Trophoblast cell (in vitro differentiated cells and primary cell): ENCODE data around the gene LRRN2.

Source experiments
- DNase-seq, 2 donors: peaks; one replicate each; pipeline ENCODE4 v3.0.0-alpha.2; 2016
- H2AFZ ChIP-seq: 2 replicates; pipeline ENCODE4 v1.6.1; 2013; ENCODE audit warnings: low read length, moderate library complexity, mild to moderate bottlenecking; ENCODE audit not compliant: insufficient read depth, poor library complexity
- H2AK5ac ChIP-seq: 2 replicates; pipeline ENCODE4 v1.6.1; 2013; ENCODE audit warnings: mild to moderate bottlenecking, low read length
- H2BK120ac ChIP-seq: 2 replicates; pipeline ENCODE4 v1.6.1; 2013; ENCODE audit warnings: low read length, mild to moderate bottlenecking, moderate library complexity; ENCODE audit not compliant: insufficient read depth, poor library complexity
- H2BK12ac ChIP-seq: 2 replicates; pipeline ENCODE4 v1.6.1; 2013; ENCODE audit warnings: mild to moderate bottlenecking, low read length, moderate library complexity
- H2BK5ac ChIP-seq: 2 replicates; pipeline ENCODE4 v1.6.1; 2013; ENCODE audit warnings: low read length, low read depth, moderate library complexity, mild to moderate bottlenecking; ENCODE audit not compliant: poor library complexity
- H3K14ac ChIP-seq: 2 replicates; pipeline ENCODE4 v1.6.1; 2013; ENCODE audit warnings: mild to moderate bottlenecking, low read length
- H3K18ac ChIP-seq: 2 replicates; pipeline ENCODE4 v1.6.1; 2013; ENCODE audit warnings: mild to moderate bottlenecking, low read length
- H3K23ac ChIP-seq: 2 replicates; pipeline ENCODE4 v1.6.1; 2013; ENCODE audit warnings: low read length
- H3K27ac ChIP-seq: 2 replicates; pipeline ENCODE4 v1.5.1; 2013; ENCODE audit warnings: low read depth, mild to moderate bottlenecking, inconsistent platforms, low read length, moderate library complexity
- H3K27me3 ChIP-seq: 2 replicates; pipeline ENCODE4 v1.6.1; 2013; ENCODE audit warnings: inconsistent platforms, mild to moderate bottlenecking, low read length, moderate library complexity; ENCODE audit not compliant: insufficient read depth
- H3K36me3 ChIP-seq, 2 experiments: 1 replicate in 1 of 2; 2 replicates in 1 of 2; pipeline ENCODE4 v1.6.1; 2013; ENCODE audit warnings: low read length in 2 of 2, mild to moderate bottlenecking in 2 of 2, moderate library complexity in 1 of 2; ENCODE audit not compliant: insufficient read depth in 2 of 2, control insufficient read depth in 1 of 2
- H3K4ac ChIP-seq: 2 replicates; pipeline ENCODE4 v1.6.1; 2013; ENCODE audit warnings: low read depth, mild to moderate bottlenecking, low read length, moderate library complexity
- H3K4me1 ChIP-seq, 2 experiments: 1 replicate in 1 of 2; 2 replicates in 1 of 2; pipeline ENCODE4 v1.6.1; 2013; ENCODE audit warnings: low read length in 2 of 2, mild to moderate bottlenecking in 2 of 2, moderate library complexity in 1 of 2; ENCODE audit not compliant: insufficient read depth in 2 of 2, control insufficient read depth in 1 of 2
- H3K4me2 ChIP-seq: 2 replicates; pipeline ENCODE4 v1.6.1; 2013; ENCODE audit warnings: inconsistent platforms, mild to moderate bottlenecking, low read length, moderate library complexity
- H3K4me3 ChIP-seq: 2 replicates; pipeline ENCODE4 v1.5.1; 2013; ENCODE audit warnings: mild to moderate bottlenecking, low read depth, low read length, inconsistent platforms
- H3K79me1 ChIP-seq: one replicate; pipeline ENCODE4 v1.6.1; 2013; ENCODE audit warnings: low read length
- H3K79me2 ChIP-seq: 2 replicates; pipeline ENCODE4 v1.6.1; 2013; ENCODE audit warnings: low read length, mild to moderate bottlenecking; ENCODE audit not compliant: control insufficient read depth, insufficient read depth, poor library complexity
- H3K9ac ChIP-seq: 2 replicates; pipeline ENCODE4 v1.6.1; 2013; ENCODE audit warnings: mild to moderate bottlenecking, low read length
- H3K9me3 ChIP-seq: 2 replicates; pipeline ENCODE4 v1.6.1; 2013; ENCODE audit warnings: low read depth, mild to moderate bottlenecking, control low read depth, inconsistent platforms, low read length; ENCODE audit not compliant: insufficient read depth
- H4K12ac ChIP-seq: 2 replicates; pipeline ENCODE4 v1.6.1; 2013; ENCODE audit warnings: low read depth, mild to moderate bottlenecking, low read length, moderate library complexity
- H4K8ac ChIP-seq: 2 replicates; pipeline ENCODE4 v1.6.1; 2013; ENCODE audit warnings: low read depth, mild to moderate bottlenecking, low read length, moderate library complexity
- H4K91ac ChIP-seq: one replicate; pipeline ENCODE4 v1.6.1; 2013; ENCODE audit warnings: low read depth, mild to moderate bottlenecking, low read length, moderate library complexity
- WGBS: extraction: QIAGEN DNeasy Blood & Tissue Kit; methylation state at CpG from one replicate; pipeline ENCODE4 v1.1.7; 2013; ENCODE audit warnings: missing lambda C conversion rate; ENCODE audit not compliant: insufficient read length, insufficient coverage; ENCODE audit errors: extremely low coverage; 5-methylcytosine and 5-hydroxymethylcytosine counted together

The LRRN2 gene

GRCh38 chr1:204618148-204618760 is 67.3 kb downstream of the LRRN2 start:
- H3K27me3 ChIP-seq: no peaks in the 10 kb centered on the region
- no peak overlapping the region for H3K9ac ChIP-seq
- no peak for DNase-seq
- no peak overlapping the region for H3K18ac ChIP-seq
- H2BK12ac ChIP-seq: no peak overlapping the region
- peaks cover 3% of the 10 kb centered on the region for H3K9me3 ChIP-seq
- no peaks in the 10 kb centered on the region for H3K79me2 ChIP-seq
- H2AK5ac ChIP-seq: no peak overlapping the region
- H2BK120ac ChIP-seq: no peak overlapping the region
- no peak overlapping the region for H3K4ac ChIP-seq
- H2AFZ ChIP-seq: no peak overlapping the region
- H3K23ac ChIP-seq: no peak overlapping the region
- no CpG with 5 or more reads among the region's 20 CpGs for WGBS
- H3K4me2 ChIP-seq: no peak overlapping the region
- H2BK5ac ChIP-seq: no peak overlapping the region
- H4K12ac ChIP-seq: no peak overlapping the region
- peaks cover 11 to 15% of the 10 kb centered on the region in 2 experiments for H3K4me1 ChIP-seq
- no peak overlapping the region for H3K27ac ChIP-seq
- H3K79me1 ChIP-seq: no peaks in the 10 kb centered on the region
- no peak overlapping the region for H4K91ac ChIP-seq
- H3K4me3 ChIP-seq: no peak overlapping the region
- no peak overlapping the region for H4K8ac ChIP-seq
- no peak overlapping the region for H3K14ac ChIP-seq
- no peaks in the 10 kb centered on the region for H3K36me3 ChIP-seq

DNA sequence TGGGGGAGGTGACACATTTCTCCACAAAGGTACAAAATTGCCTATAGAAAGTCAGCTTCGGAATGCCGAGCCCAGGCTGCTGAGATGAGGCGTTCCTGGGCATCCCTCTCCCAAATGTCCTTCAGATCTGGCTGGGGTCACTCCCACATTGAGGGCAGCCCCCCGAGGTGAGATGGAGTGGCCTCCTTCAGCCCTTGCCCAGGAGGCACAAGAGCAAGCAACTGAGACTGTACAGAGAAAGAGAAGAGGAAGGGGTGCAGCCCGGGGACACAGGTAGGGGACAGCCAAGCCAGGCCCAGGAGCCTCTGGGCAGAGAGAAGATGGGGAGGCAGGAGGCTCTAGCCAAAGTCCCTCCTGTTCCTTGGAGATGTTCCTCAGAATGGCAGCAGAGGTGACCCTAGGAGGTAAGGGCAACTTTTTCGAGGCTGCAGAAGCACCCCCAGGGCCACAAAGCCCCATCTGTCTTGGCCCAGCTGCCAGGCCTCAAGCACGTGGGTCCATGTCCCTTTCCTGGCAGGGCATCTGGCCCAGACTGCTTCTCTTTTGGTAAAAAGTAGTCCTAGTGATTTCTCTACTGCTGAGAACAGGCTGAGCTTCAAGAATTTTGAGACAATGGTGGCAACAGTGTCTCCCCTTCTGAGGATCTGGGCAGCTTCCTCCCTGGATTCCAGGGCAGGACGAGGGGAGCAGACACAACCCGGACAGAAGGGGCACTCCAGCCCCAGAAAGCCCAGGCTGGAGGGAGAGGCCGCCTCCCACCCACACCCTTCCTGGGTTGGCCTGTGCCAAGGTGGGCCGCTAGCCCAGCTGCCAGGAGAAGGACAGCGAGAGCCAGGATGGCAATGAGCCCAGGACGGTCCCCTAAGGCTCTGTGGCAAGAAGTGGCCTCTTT is 68.0 kb downstream of the LRRN2 start:
- H3K14ac ChIP-seq: no peak overlapping the region
- peaks cover 5 to 8% of the 10 kb centered on the region in 2 experiments for H3K4me1 ChIP-seq
- no peak overlapping the region for H4K8ac ChIP-seq
- no peaks in the 10 kb centered on the region for H3K79me1 ChIP-seq
- H2AFZ ChIP-seq: no peak overlapping the region
- no peak for DNase-seq
- H2BK120ac ChIP-seq: no peak overlapping the region
- H3K23ac ChIP-seq: no peak overlapping the region
- H3K9me3 ChIP-seq: peaks cover 3% of the 10 kb centered on the region
- H2BK12ac ChIP-seq: no peak overlapping the region
- no peak overlapping the region for H3K27ac ChIP-seq
- H3K36me3 ChIP-seq: no peaks in the 10 kb centered on the region
- H3K27me3 ChIP-seq: no peaks in the 10 kb centered on the region
- no peaks in the 10 kb centered on the region for H3K79me2 ChIP-seq
- H4K12ac ChIP-seq: no peak overlapping the region
- WGBS: no CpG with 5 or more reads among the region's 13 CpGs
- no peak overlapping the region for H4K91ac ChIP-seq
- H3K4me2 ChIP-seq: no peak overlapping the region
- no peak overlapping the region for H3K4ac ChIP-seq
- no peak overlapping the region for H2BK5ac ChIP-seq
- H3K18ac ChIP-seq: no peak overlapping the region
- H3K4me3 ChIP-seq: no peak overlapping the region
- H2AK5ac ChIP-seq: no peak overlapping the region
- H3K9ac ChIP-seq: no peak overlapping the region

DNA sequence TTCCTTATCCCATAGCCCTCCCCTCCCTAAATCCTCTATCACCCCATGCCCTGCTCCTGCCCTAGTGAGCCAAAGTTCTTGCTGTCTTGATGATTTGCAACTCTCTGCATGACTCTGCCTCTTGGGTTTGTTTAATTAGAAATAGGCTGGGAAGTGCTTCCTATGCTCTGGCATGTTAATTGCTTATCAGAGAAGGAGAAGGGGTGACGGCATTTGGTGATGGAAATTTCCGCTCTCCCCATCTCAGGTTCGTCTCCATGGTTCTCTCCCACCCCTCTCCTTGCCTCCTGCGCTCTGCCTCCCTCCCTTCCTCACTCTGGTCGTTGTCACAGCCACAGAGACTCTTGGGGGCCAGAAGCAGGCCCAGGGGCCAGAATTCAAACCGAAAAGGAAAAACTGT is 68.9 kb downstream of the LRRN2 start:
- Histone ChIP-seq H4K8ac (no peak overlapping the region), H3K4me1 (peaks cover 5 to 6% of the 10 kb centered on the region in 2 experiments), H3K79me1 (no peaks in the 10 kb centered on the region), H4K91ac (no peak overlapping the region), H3K14ac (no peak overlapping the region), H2BK5ac (no peak overlapping the region), H3K4me3 (no peak overlapping the region), H3K27ac (no peak overlapping the region), H3K27me3 (no peaks in the 10 kb centered on the region), H3K79me2 (no peaks in the 10 kb centered on the region), H2AFZ (no peak overlapping the region), H2BK120ac (no peak overlapping the region), H4K12ac (no peak overlapping the region), H3K4me2 (no peak overlapping the region), H3K23ac (no peak overlapping the region), H3K36me3 (no peaks in the 10 kb centered on the region), H3K9me3 (no peaks in the 10 kb centered on the region), H2AK5ac (no peak overlapping the region), H3K18ac (no peak overlapping the region), H3K9ac (no peak overlapping the region), H3K4ac (no peak overlapping the region), H2BK12ac (no peak overlapping the region)
- no CpG with 5 or more reads among the region's 6 CpGs for WGBS
- DNase-seq: no peak

DNA sequence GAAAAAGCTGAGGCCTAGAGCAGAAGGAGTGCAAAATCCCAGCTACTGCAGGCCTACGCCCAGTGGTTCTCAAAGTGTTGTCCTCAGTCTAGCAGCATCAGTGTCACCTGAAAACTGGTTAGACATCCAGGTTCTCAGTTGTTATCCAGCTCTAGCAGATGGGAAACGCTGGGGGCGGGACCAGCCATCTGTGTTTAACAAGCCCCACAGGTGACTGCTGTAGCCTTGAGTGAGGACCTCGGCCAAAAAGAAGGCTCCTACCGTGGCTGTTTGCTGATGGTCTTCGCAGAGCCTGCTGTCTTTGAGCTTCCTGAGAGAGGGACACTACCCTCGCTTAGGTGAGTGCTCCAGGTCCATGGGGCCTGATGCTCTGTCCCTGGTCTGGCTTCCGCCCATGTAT is 69.7 kb downstream of the LRRN2 start:
- no peak overlapping the region for H4K91ac ChIP-seq
- H2BK12ac ChIP-seq: no peak overlapping the region
- no peaks in the 10 kb centered on the region for H3K27me3 ChIP-seq
- H3K23ac ChIP-seq: no peak overlapping the region
- DNase-seq: no peak
- no peak overlapping the region for H2AK5ac ChIP-seq
- H3K9ac ChIP-seq: no peak overlapping the region
- no peak overlapping the region for H3K18ac ChIP-seq
- H3K79me1 ChIP-seq: no peaks in the 10 kb centered on the region
- H3K27ac ChIP-seq: no peak overlapping the region
- H4K12ac ChIP-seq: no peak overlapping the region
- H3K4me1 ChIP-seq: peaks cover 5 to 6% of the 10 kb centered on the region in 2 experiments
- no peak overlapping the region for H4K8ac ChIP-seq
- no peak overlapping the region for H3K4me3 ChIP-seq
- no CpG with 5 or more reads among the region's 8 CpGs for WGBS
- H2BK120ac ChIP-seq: no peak overlapping the region
- no peaks in the 10 kb centered on the region for H3K79me2 ChIP-seq
- H2AFZ ChIP-seq: no peak overlapping the region
- H3K14ac ChIP-seq: no peak overlapping the region
- H3K36me3 ChIP-seq: no peaks in the 10 kb centered on the region
- no peaks in the 10 kb centered on the region for H3K9me3 ChIP-seq
- no peak overlapping the region for H3K4me2 ChIP-seq
- no peak overlapping the region for H3K4ac ChIP-seq
- H2BK5ac ChIP-seq: no peak overlapping the region
